Gastrocnemius medialis (tissue), 4 donors: ENCODE measurements around the gene RFC5.
"Not testable (repeated sequence)": the region's sequence is repeated elsewhere in the genome, so short reads cannot be mapped to it uniquely, and the experiment has no call there.

Experiments
- POLR2A ChIP-seq, 2 donors: fragments of 450-650 bp; IDR thresholded peaks; one replicate each; pipeline ENCODE4 v1.6.1; 2017; ENCODE audit warnings: antibody characterized with exemption in 2 of 2, mild to moderate bottlenecking in 2 of 2, moderate library complexity in 2 of 2
- TF ChIP-seq, protein P1 (sequence below), 5 experiments: fragments of 450-650 bp in 3 of 5; fragments of 200-600 bp in 2 of 5; sonication (generic) in 2 of 5; IDR thresholded peaks in 4 of 5; conservative IDR thresholded peaks in 1 of 5; 1 replicate in 4 of 5; 2 replicates in 1 of 5; pipeline ENCODE4 v1.5.1; 2016 to 2019; ENCODE audit warnings: antibody characterized with exemption in 5 of 5, mild to moderate bottlenecking in 3 of 5, moderate library complexity in 3 of 5

GRCh38 chr12:118022097-118022727, 5.7 kb downstream of the RFC5 start:
- TF ChIP-seq, protein P1, sequence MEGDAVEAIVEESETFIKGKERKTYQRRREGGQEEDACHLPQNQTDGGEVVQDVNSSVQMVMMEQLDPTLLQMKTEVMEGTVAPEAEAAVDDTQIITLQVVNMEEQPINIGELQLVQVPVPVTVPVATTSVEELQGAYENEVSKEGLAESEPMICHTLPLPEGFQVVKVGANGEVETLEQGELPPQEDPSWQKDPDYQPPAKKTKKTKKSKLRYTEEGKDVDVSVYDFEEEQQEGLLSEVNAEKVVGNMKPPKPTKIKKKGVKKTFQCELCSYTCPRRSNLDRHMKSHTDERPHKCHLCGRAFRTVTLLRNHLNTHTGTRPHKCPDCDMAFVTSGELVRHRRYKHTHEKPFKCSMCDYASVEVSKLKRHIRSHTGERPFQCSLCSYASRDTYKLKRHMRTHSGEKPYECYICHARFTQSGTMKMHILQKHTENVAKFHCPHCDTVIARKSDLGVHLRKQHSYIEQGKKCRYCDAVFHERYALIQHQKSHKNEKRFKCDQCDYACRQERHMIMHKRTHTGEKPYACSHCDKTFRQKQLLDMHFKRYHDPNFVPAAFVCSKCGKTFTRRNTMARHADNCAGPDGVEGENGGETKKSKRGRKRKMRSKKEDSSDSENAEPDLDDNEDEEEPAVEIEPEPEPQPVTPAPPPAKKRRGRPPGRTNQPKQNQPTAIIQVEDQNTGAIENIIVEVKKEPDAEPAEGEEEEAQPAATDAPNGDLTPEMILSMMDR (IDR thresholded peaks at IDR 0.05 in 4 of 5, conservative IDR thresholded peaks at IDR 0.05 in 1 of 5) = not testable (repeated sequence)
- not testable (repeated sequence) for TF ChIP-seq POLR2A (IDR thresholded peaks at IDR 0.05)
